ENCODE results near the gene LPA.
A peak's percentile ranks its signal among the peaks of the same experiment; 100 is the strongest.

Gene LPA

GRCh38 chr6:160510976-160511617 lies 153.0 kb downstream of the LPA start:
- DNase-seq (ENCODE audit: low read depth in 2 of 2): no peak

GRCh38 chr6:160510199-160510598 lies 153.9 kb downstream of the LPA start:
- DNase-seq (ENCODE audit: low read depth in 2 of 2): peak in 1 of 2 experiments; percentile 17

- no peak for DNase-seq (ENCODE audit: low read depth in 2 of 2)
Measured at GRCh38 chr6:160509610-160510009, 154.5 kb downstream of the LPA start.

- no peak for DNase-seq (ENCODE audit: low read depth in 2 of 2)
Measured at GRCh38 chr6:160508599-160508998, 155.5 kb downstream of the LPA start.

- DNase-seq (ENCODE audit: low read depth in 2 of 2): no peak
Measured at GRCh38 chr6:160507420-160507819, 156.7 kb downstream of the LPA start.

- DNase-seq (ENCODE audit: low read depth in 2 of 2): no peak
Measured at GRCh38 chr6:160505970-160506369, 158.1 kb downstream of the LPA start.

GRCh38 chr6:160500639-160501038 lies 163.4 kb downstream of the LPA start:
- no peak for DNase-seq (ENCODE audit: low read depth in 2 of 2)

- DNase-seq (ENCODE audit: low read depth in 2 of 2): no peak
Measured at GRCh38 chr6:160494576-160494975, 169.5 kb downstream of the LPA start.

GRCh38 chr6:160489091-160489490 lies 175.0 kb downstream of the LPA start:
- DNase-seq (ENCODE audit: low read depth in 2 of 2): no peak

GRCh38 chr6:160487116-160487515 lies 177.0 kb downstream of the LPA start:
- no peak for DNase-seq (ENCODE audit: low read depth in 2 of 2)
